ENCODE data around the gene EEF1AKMT2.

DNA sequence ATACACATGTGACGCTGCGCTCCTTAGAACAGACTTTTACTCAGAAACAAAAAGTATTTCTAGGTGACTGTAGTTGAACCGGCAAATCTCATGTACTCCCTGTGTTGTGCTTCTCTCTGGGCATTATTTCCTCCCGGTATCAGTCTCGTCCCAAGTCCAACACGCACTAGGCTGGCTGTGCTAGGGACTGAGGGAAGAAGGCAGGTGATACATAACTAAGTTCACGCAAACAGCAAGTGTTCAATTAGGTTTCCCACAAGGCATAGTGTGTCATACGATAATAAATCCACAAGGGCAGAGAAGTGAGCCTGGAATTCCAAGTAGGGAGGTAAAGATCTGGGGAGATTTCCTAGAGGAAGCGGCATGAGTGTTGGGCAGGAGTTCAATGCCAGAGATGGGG is 67.9 kb downstream of the EEF1AKMT2 start:
- TF ChIP-seq EZH2 (conservative IDR thresholded peaks at IDR 0.05; ENCODE audit: low read depth, low read length): no peak
- no peak for TF ChIP-seq ZNF577 (CRISPR knock-in tag; IDR thresholded peaks at IDR 0.05; ENCODE audit: borderline replicate concordance, low read depth)
- no peak for TF ChIP-seq ZNF282 (IDR thresholded peaks at IDR 0.05; ENCODE audit: partially characterized antibody)
- TF ChIP-seq ERF (CRISPR knock-in tag; IDR thresholded peaks at IDR 0.05): no peak
- TF ChIP-seq MAFK (conservative IDR thresholded peaks at IDR 0.05 in 1 of 2, IDR thresholded peaks at IDR 0.05 in 1 of 2; ENCODE audit: low read length in 2 of 2): no peak
- no peak for TF ChIP-seq ZNF772 (CRISPR knock-in tag; IDR thresholded peaks at IDR 0.05)
- TF ChIP-seq GABPA (IDR thresholded peaks at IDR 0.05; ENCODE audit: low read depth, low read length): no peak
- TF ChIP-seq GABPA (CRISPR knock-in tag; IDR thresholded peaks at IDR 0.05; ENCODE audit: low read depth): no peak
- TF ChIP-seq, protein P1, sequence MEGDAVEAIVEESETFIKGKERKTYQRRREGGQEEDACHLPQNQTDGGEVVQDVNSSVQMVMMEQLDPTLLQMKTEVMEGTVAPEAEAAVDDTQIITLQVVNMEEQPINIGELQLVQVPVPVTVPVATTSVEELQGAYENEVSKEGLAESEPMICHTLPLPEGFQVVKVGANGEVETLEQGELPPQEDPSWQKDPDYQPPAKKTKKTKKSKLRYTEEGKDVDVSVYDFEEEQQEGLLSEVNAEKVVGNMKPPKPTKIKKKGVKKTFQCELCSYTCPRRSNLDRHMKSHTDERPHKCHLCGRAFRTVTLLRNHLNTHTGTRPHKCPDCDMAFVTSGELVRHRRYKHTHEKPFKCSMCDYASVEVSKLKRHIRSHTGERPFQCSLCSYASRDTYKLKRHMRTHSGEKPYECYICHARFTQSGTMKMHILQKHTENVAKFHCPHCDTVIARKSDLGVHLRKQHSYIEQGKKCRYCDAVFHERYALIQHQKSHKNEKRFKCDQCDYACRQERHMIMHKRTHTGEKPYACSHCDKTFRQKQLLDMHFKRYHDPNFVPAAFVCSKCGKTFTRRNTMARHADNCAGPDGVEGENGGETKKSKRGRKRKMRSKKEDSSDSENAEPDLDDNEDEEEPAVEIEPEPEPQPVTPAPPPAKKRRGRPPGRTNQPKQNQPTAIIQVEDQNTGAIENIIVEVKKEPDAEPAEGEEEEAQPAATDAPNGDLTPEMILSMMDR (CRISPR knock-in tag; IDR thresholded peaks at IDR 0.05): no peak
- no peak for TF ChIP-seq TBL1XR1 (IDR thresholded peaks at IDR 0.05; ENCODE audit: borderline replicate concordance, low read length, partially characterized antibody)
- TF ChIP-seq KAT7 (CRISPR knock-in tag; IDR thresholded peaks at IDR 0.05; ENCODE audit: borderline replicate concordance): no peak
- no peak for TF ChIP-seq SP1 (IDR thresholded peaks at IDR 0.05)
- TF ChIP-seq SP1 (CRISPR knock-in tag; IDR thresholded peaks at IDR 0.05): no peak
